ENCODE results near the gene DTWD1. TPM values are rescaled to one million over a fixed set of nuclear protein-coding genes. Genes with fewer than 3 reads are reported as not detected.

Gene DTWD1
- total and polyA plus RNA-seq, 2 of the 13 experiments (the other 11 are each of a cell fraction or from before 2014, with no cell fraction given), result 12.7 to 18.3 TPM

DNA sequence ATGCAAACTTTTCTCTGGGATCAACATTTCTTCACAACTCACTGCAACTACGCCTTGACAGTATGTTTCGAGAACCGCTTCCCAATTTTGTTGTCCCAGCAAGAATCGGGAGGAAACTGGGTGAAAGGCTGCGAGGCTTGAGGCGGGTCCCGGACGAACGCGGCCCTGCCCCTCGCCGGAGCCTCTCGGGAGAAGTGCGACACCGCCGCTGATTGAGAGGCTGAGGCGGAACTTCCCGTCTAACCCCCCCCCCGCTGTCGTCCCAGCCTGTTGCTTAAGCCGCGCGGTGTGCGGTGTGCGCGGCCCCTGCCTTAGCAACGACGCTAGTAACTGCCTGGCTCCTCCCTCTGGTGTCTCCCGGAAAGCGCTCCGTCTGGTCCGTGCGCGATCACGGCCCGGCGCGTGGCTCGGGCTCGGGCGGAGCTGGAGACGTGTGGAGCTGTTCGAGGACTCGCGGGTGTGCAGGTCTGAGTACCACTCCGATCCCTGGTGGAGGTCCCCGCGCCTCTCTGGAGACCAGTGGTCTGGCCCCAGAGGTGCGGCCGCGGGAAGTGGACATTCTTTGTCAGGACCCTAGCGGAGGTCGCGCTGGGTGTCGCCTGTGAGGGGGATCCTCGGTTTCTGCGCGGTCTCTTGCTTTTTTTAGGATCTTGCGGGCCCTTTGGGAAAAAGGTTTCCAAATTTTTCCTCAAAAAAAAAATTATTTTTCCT is at the start of gene DTWD1, which contains the start of gene FAM227B (continued):
- TF ChIP-seq, protein P1, sequence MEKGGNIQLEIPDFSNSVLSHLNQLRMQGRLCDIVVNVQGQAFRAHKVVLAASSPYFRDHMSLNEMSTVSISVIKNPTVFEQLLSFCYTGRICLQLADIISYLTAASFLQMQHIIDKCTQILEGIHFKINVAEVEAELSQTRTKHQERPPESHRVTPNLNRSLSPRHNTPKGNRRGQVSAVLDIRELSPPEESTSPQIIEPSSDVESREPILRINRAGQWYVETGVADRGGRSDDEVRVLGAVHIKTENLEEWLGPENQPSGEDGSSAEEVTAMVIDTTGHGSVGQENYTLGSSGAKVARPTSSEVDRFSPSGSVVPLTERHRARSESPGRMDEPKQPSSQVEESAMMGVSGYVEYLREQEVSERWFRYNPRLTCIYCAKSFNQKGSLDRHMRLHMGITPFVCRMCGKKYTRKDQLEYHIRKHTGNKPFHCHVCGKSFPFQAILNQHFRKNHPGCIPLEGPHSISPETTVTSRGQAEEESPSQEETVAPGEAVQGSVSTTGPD (CRISPR knock-in tag; IDR thresholded peaks at IDR 0.05), result no peak
- TF ChIP-seq PAF1 (CRISPR knock-in tag; IDR thresholded peaks at IDR 0.05) (no peak), KLF15 (CRISPR knock-in tag; IDR thresholded peaks at IDR 0.05; ENCODE audit: borderline replicate concordance) (peak; percentile 60; the same call in 1 of the 2 replicates), ZNF75D (CRISPR knock-in tag; IDR thresholded peaks at IDR 0.05; ENCODE audit: borderline replicate concordance) (no peak), MED8 (CRISPR knock-in tag; IDR thresholded peaks at IDR 0.05; ENCODE audit: insufficient replicate concordance) (peak; percentile 84), ZNF343 (CRISPR knock-in tag; IDR thresholded peaks at IDR 0.05) (peak; percentile 87), HIVEP1 (CRISPR knock-in tag; IDR thresholded peaks at IDR 0.05) (peak; percentile 95), ETV6 (CRISPR knock-in tag; conservative IDR thresholded peaks at IDR 0.05) (peak; percentile 49; the same call in 1 of the 2 replicates), ZNF775 (CRISPR knock-in tag; IDR thresholded peaks at IDR 0.05; ENCODE audit: borderline replicate concordance) (no peak), ZNF772 (CRISPR knock-in tag; IDR thresholded peaks at IDR 0.05) (peak; percentile 98), ZNF234 (CRISPR knock-in tag; conservative IDR thresholded peaks at IDR 0.05) (0 out of 2 replicates have a peak, but pooled peaks have one; percentile 64), ZNF230 (CRISPR knock-in tag; IDR thresholded peaks at IDR 0.05) (peak; percentile 83; the same call in 1 of the 2 replicates), ZNF331 (CRISPR knock-in tag; IDR thresholded peaks at IDR 0.05) (peak; percentile 98), SNRNP70 (IDR thresholded peaks at IDR 0.05; ENCODE audit: low read depth, low read length) (no peak), RXRB (CRISPR knock-in tag; IDR thresholded peaks at IDR 0.05; ENCODE audit: borderline replicate concordance) (peak; percentile 96), POLR2G (IDR thresholded peaks at IDR 0.05; ENCODE audit: low read depth, low read length) (peak; percentile 90)
- TF ChIP-seq, protein P2, sequence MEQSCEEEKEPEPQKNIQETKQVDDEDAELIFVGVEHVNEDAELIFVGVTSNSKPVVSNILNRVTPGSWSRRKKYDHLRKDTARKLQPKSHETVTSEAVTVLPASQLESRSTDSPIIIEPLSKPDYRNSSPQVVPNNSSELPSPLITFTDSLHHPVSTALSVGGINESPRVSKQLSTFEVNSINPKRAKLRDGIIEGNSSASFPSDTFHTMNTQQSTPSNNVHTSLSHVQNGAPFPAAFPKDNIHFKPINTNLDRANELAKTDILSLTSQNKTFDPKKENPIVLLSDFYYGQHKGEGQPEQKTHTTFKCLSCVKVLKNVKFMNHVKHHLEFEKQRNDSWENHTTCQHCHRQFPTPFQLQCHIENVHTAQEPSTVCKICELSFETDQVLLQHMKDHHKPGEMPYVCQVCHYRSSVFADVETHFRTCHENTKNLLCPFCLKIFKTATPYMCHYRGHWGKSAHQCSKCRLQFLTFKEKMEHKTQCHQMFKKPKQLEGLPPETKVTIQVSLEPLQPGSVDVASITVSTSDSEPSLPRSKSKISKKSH (CRISPR knock-in tag; IDR thresholded peaks at IDR 0.05; ENCODE audit: borderline replicate concordance), result peak; percentile 97
- TF ChIP-seq, protein P3, sequence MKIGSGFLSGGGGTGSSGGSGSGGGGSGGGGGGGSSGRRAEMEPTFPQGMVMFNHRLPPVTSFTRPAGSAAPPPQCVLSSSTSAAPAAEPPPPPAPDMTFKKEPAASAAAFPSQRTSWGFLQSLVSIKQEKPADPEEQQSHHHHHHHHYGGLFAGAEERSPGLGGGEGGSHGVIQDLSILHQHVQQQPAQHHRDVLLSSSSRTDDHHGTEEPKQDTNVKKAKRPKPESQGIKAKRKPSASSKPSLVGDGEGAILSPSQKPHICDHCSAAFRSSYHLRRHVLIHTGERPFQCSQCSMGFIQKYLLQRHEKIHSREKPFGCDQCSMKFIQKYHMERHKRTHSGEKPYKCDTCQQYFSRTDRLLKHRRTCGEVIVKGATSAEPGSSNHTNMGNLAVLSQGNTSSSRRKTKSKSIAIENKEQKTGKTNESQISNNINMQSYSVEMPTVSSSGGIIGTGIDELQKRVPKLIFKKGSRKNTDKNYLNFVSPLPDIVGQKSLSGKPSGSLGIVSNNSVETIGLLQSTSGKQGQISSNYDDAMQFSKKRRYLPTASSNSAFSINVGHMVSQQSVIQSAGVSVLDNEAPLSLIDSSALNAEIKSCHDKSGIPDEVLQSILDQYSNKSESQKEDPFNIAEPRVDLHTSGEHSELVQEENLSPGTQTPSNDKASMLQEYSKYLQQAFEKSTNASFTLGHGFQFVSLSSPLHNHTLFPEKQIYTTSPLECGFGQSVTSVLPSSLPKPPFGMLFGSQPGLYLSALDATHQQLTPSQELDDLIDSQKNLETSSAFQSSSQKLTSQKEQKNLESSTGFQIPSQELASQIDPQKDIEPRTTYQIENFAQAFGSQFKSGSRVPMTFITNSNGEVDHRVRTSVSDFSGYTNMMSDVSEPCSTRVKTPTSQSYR (CRISPR knock-in tag; IDR thresholded peaks at IDR 0.05; ENCODE audit: borderline replicate concordance), result peak; percentile 81; the same call in 1 of the 2 replicates
- TF ChIP-seq, protein P4, sequence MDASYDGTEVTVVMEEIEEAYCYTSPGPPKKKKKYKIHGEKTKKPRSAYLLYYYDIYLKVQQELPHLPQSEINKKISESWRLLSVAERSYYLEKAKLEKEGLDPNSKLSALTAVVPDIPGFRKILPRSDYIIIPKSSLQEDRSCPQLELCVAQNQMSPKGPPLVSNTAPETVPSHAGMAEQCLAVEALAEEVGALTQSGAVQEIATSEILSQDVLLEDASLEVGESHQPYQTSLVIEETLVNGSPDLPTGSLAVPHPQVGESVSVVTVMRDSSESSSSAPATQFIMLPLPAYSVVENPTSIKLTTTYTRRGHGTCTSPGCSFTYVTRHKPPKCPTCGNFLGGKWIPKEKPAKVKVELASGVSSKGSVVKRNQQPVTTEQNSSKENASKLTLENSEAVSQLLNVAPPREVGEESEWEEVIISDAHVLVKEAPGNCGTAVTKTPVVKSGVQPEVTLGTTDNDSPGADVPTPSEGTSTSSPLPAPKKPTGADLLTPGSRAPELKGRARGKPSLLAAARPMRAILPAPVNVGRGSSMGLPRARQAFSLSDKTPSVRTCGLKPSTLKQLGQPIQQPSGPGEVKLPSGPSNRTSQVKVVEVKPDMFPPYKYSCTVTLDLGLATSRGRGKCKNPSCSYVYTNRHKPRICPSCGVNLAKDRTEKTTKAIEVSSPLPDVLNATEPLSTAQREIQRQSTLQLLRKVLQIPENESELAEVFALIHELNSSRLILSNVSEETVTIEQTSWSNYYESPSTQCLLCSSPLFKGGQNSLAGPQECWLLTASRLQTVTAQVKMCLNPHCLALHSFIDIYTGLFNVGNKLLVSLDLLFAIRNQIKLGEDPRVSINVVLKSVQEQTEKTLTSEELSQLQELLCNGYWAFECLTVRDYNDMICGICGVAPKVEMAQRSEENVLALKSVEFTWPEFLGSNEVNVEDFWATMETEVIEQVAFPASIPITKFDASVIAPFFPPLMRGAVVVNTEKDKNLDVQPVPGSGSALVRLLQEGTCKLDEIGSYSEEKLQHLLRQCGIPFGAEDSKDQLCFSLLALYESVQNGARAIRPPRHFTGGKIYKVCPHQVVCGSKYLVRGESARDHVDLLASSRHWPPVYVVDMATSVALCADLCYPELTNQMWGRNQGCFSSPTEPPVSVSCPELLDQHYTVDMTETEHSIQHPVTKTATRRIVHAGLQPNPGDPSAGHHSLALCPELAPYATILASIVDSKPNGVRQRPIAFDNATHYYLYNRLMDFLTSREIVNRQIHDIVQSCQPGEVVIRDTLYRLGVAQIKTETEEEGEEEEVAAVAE (CRISPR knock-in tag; IDR thresholded peaks at IDR 0.05; ENCODE audit: borderline replicate concordance), result peak; percentile 94

All from HepG2 (cell line).